PC-3 (cell line): ENCODE measurements around the gene ASPDH.

Source experiments
- EZH2 ChIP-seq: fragments of 300-600 bp; sonication (generic); IDR thresholded peaks from one replicate; pipeline ENCODE4 v1.6.1; 2017; ENCODE audit warnings: antibody characterized with exemption, mild to moderate bottlenecking, low read length; ENCODE audit not compliant: unreplicated experiment
- EZH2phosphoT487 ChIP-seq: fragments of 300-600 bp; sonication (generic); IDR thresholded peaks from 2 replicates; pipeline ENCODE4 v1.6.1; 2018; ENCODE audit warnings: mild to moderate bottlenecking, antibody characterized with exemption, low read length, borderline replicate concordance
- TF ChIP-seq, protein P1 (sequence below): fragments of 300-600 bp; sonication (generic); conservative IDR thresholded peaks from 2 replicates; pipeline ENCODE4 v1.5.1; 2017; ENCODE audit warnings: antibody characterized with exemption, low read depth, mild to moderate bottlenecking, low read length

DNA sequence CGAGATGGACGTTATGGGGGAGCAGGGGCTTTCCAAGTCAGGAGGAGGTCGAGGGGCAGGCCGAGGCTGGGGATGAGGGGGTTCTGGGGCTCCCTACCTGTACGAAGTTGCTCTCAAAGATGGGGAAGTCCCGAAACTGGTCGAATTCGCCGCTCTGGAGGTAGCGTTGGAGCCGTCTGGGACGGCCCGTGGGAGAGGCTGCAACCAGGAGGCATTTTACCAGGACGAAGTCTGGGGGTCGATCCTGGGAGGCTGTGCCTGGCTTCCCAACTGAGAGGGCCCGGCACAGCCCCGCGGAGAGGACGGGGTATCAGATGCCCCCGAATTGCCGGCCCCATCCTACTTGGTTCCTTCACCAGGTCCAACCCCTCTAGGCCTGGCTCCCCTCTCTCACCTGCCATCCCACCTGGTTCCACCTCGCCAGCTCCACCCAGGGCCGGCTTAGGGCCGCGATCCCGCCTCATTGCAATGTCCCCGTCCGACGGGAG is 37.9 kb downstream of the ASPDH start:
- TF ChIP-seq, protein P1, sequence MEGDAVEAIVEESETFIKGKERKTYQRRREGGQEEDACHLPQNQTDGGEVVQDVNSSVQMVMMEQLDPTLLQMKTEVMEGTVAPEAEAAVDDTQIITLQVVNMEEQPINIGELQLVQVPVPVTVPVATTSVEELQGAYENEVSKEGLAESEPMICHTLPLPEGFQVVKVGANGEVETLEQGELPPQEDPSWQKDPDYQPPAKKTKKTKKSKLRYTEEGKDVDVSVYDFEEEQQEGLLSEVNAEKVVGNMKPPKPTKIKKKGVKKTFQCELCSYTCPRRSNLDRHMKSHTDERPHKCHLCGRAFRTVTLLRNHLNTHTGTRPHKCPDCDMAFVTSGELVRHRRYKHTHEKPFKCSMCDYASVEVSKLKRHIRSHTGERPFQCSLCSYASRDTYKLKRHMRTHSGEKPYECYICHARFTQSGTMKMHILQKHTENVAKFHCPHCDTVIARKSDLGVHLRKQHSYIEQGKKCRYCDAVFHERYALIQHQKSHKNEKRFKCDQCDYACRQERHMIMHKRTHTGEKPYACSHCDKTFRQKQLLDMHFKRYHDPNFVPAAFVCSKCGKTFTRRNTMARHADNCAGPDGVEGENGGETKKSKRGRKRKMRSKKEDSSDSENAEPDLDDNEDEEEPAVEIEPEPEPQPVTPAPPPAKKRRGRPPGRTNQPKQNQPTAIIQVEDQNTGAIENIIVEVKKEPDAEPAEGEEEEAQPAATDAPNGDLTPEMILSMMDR = no peak
- TF ChIP-seq EZH2 (no peak), EZH2phosphoT487 (no peak)
